ENCODE results near the gene CSPG4. TPM values are rescaled to one million over a fixed set of nuclear protein-coding genes. Genes with fewer than 3 reads are reported as not detected.
A peak's percentile ranks its signal among the peaks of the same experiment; 100 is the strongest.

CSPG4 gene
- total RNA-seq, 1 experiment from 2014 or later = 2.0 TPM

DNA sequence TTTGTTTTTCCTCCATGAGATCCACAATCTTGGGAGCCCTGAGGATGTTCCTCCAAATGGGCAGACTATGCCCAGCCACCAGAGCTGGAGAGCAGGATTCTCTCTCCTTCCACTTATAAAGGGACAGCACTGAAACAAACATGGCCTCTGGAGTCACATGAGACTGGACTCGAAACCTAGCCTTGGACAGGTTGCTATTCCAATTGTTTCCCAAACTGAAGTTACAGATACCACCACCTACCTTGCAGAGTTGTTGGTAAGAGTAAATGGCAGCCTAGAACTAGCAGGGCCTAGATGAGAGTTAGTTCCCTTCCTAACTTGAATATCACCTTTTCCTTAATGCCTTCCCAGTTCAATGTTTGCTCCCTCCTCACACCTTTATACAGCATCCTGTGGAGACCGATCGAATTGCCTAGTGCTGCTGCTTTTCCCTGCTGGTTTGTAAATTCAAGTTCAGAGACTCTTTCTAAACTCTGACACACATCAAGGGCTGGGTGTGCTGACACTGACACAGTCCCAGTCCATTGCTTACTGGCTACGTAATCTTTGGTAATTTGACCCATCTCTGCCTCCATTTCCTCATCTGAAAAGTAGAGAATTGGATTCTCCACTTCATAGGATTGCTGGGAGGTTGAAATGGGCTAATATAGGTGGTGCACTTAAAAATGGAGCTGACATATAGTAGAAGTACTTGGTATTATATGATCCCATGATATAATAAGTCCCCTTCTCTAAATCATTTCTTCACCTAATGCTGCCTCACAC, 75.2 kb downstream of the CSPG4 start:
- Histone ChIP-seq H3K79me1 (ENCODE audit: insufficient read depth, low read depth, low read length, poor library complexity, severe bottlenecking) (peaks cover 9% of the 10 kb centered on the region), H2BK12ac (ENCODE audit: insufficient read length, low read depth, low read length) (no peak overlapping the region), H3K23ac (ENCODE audit: insufficient read length, low read depth, low read length) (no peak overlapping the region), H3K27ac (ENCODE audit: insufficient read length, low read depth, low read length) (no peak overlapping the region), H3K18ac (ENCODE audit: insufficient read length, low read depth, low read length) (no peak overlapping the region), H2AK5ac (ENCODE audit: insufficient read length, low read length) (no peak overlapping the region), H4K5ac (ENCODE audit: insufficient read length, low read depth, low read length) (no peak overlapping the region), H3K23me2 (ENCODE audit: insufficient read length, low read depth, low read length, poor library complexity, severe bottlenecking) (peaks cover 15% of the 10 kb centered on the region), H2BK120ac (ENCODE audit: low read depth, low read length, poor library complexity, severe bottlenecking) (no peak overlapping the region), H2BK15ac (ENCODE audit: low read depth, low read length) (no peak overlapping the region), H2BK5ac (ENCODE audit: insufficient read length, low read length) (no peak overlapping the region), H3T11ph (ENCODE audit: low read length) (no peak overlapping the region), H3K9me3 (ENCODE audit: control insufficient read depth, low read depth, low read length) (no peaks in the 10 kb centered on the region), H2BK20ac (ENCODE audit: low read depth, low read length, poor library complexity, severe bottlenecking) (no peak overlapping the region), H3K4me1 (ENCODE audit: insufficient read depth, low read length) (no peaks in the 10 kb centered on the region), H3K9ac (ENCODE audit: extremely low read depth, insufficient read length, low read length) (no peak overlapping the region), H4K91ac (ENCODE audit: insufficient read length, low read depth, low read length) (no peak overlapping the region), H3K56ac (ENCODE audit: insufficient read length, low read depth, low read length) (no peak overlapping the region), H3K4ac (ENCODE audit: low read depth, low read length) (no peak overlapping the region), H2AFZ (ENCODE audit: low read length) (no peak overlapping the region), H3K14ac (ENCODE audit: insufficient read depth, low read length) (no peak overlapping the region), H3K4me2 (ENCODE audit: insufficient read depth, insufficient read length, low read length) (peak overlapping the region; percentile 98), H4K8ac (replicated peaks; ENCODE audit: insufficient read length, low read depth, low read length) (no peak overlapping the region), H3K79me2 (ENCODE audit: insufficient read depth, low read length) (peaks cover 20% of the 10 kb centered on the region; the same call in 1 of the 2 replicates), H4K20me1 (ENCODE audit: control insufficient read depth, insufficient read depth, insufficient read length) (no peaks in the 10 kb centered on the region), H3K27me3 (ENCODE audit: insufficient read depth, low read length) (no peaks in the 10 kb centered on the region)
- no peaks in the 10 kb centered on the region for H3K27me3 Mint-ChIP-seq (ENCODE audit: low read depth)
- WGBS (ENCODE audit: extremely low coverage, insufficient read length, low lambda C conversion rate) = no CpG with 5 or more reads among the region's 4 CpGs
- H3K4me3 Mint-ChIP-seq = peak overlapping the region; percentile 92 to 93
- no peak for TF ChIP-seq CTCF (conservative IDR thresholded peaks at IDR 0.05)
- peaks cover 0 to 10% (median 3%) of the 10 kb centered on the region in 3 experiments; a peak in 3 of 7 replicates for H3K36me3 Mint-ChIP-seq (ENCODE audit: insufficient read depth in 1 of 3, low read depth in 3 of 3)
- peaks cover 29 to 35% of the 10 kb centered on the region in 2 experiments for H3K4me1 Mint-ChIP-seq
- H3K9me3 Mint-ChIP-seq = no peaks in the 10 kb centered on the region
- DNase-seq = no peak
- peak overlapping the region in 2 of 3 experiments; percentile 25 to 53; a peak in 3 of 7 replicates for H3K27ac Mint-ChIP-seq

Measured in H9 (cell line).